Activated B cell treated with CpG ODN at 0.5 μM for 24 hours (primary cell): ENCODE results near the gene SAE1. TPM values are rescaled to one million over a fixed set of nuclear protein-coding genes. Genes with fewer than 3 reads are reported as not detected.

ENCODE experiments used
- ATAC-seq: fragments of 200-7000 bp; cut with Tn5 transposase; one replicate; pipeline ENCODE4 v1.10.0; 2021; ENCODE audit warnings: low read depth, mild to moderate bottlenecking, moderate library complexity
- CTCF ChIA-PET: fragments of 350-600 bp; sonication (Branson Sonifier 250); formaldehyde crosslinking; loops from one replicate; lab custom pipeline; 2021; ENCODE audit warnings: antibody characterized with exemption; lab: Charles Lee
- POLR2A ChIA-PET: fragments of 350-600 bp; sonication (Branson Sonifier 250); formaldehyde crosslinking; loops from one replicate; lab custom pipeline; 2021; ENCODE audit warnings: antibody characterized with exemption; lab: Charles Lee
- DNase-seq: peaks from one replicate; pipeline ENCODE4 v3.0.0; 2022
- H3K27ac Mint-ChIP-seq: one replicate; pipeline ENCODE4 v1.8.0; 2020; ENCODE audit warnings: mixed read lengths
- H3K27me3 Mint-ChIP-seq: one replicate; pipeline ENCODE4 v1.8.0; 2021; ENCODE audit warnings: mixed read lengths
- H3K36me3 Mint-ChIP-seq: one replicate; pipeline ENCODE4 v1.8.0; 2021; ENCODE audit warnings: low read depth, mixed read lengths
- H3K4me1 Mint-ChIP-seq: one replicate; pipeline ENCODE4 v1.8.0; 2021; ENCODE audit warnings: mixed read lengths
- H3K4me3 Mint-ChIP-seq: one replicate; pipeline ENCODE4 v1.8.0; 2020; ENCODE audit warnings: mild to moderate bottlenecking, mixed read lengths
- H3K9me3 Mint-ChIP-seq: one replicate; pipeline ENCODE4 v1.8.0; 2020; ENCODE audit warnings: mixed read lengths
- CTCF ChIP-seq: fragments of 200-600 bp; IDR thresholded peaks from one replicate; pipeline ENCODE4 v1.8.0; 2022; ENCODE audit warnings: antibody characterized with exemption, mild to moderate bottlenecking
- intact Hi-C: fragments of 100-400 bp; cut with micrococcal nuclease; formaldehyde crosslinking; loops from one replicate; pipeline ENCODE4 v1.15.1; 2024
- total RNA-seq: library from RNA; stranded (reverse); gene quantifications from 2 replicates; pipeline ENCODE4 v1.2.3, GENCODE V29; 2022

SAE1 gene
- total RNA-seq, 1 donor from 2014 or later, result 67.4 TPM

GRCh38 chr19:47176071-47176626, 45.5 kb downstream of the SAE1 start:
- ATAC-seq (no peak), DNase-seq (no peak)
- Mint-ChIP-seq H3K36me3 (peaks cover 67% of the 10 kb centered on the region), H3K9me3 (no peaks in the 10 kb centered on the region), H3K4me3 (no peak overlapping the region), H3K27me3 (no peaks in the 10 kb centered on the region), H3K27ac (no peak overlapping the region), H3K4me1 (no peaks in the 10 kb centered on the region)
- intact Hi-C loops, result no loop called here
- ChIA-PET POLR2A (no interaction called here), CTCF (no interaction called here)
- TF ChIP-seq CTCF, result no peak

DNA sequence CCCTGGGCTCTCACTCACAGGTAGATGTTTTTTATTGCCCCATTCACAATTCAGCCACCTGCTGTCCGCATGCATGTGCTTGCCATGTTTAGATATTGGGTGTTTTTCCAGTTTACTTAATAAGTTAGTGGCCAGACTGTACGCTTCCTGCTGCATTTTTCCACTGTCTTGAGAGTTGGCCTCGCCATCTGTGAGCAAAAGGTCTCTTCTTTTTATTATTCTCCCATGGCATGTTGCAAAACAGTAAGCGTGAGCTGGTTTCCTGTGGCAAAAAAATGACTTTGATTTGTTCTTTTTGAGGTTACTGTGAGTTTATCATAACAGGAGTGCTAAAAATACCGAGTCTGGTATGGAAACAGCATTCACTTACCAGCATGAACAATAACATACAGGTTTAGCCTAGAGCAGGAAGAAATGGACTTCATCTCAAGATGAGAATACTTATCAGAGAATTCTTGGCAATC, 46.0 kb downstream of the SAE1 start:
- no peaks in the 10 kb centered on the region for H3K9me3 Mint-ChIP-seq
- DNase-seq (no peak), ATAC-seq (no peak)
- H3K4me3 Mint-ChIP-seq, result no peak overlapping the region
- CTCF ChIA-PET, result no interaction called here
- H3K4me1 Mint-ChIP-seq, result no peaks in the 10 kb centered on the region
- intact Hi-C loops, result no loop called here
- TF ChIP-seq CTCF, result no peak
- peaks cover 67% of the 10 kb centered on the region for H3K36me3 Mint-ChIP-seq
- POLR2A ChIA-PET, result no interaction called here
- no peaks in the 10 kb centered on the region for H3K27me3 Mint-ChIP-seq
- H3K27ac Mint-ChIP-seq, result no peak overlapping the region

DNA sequence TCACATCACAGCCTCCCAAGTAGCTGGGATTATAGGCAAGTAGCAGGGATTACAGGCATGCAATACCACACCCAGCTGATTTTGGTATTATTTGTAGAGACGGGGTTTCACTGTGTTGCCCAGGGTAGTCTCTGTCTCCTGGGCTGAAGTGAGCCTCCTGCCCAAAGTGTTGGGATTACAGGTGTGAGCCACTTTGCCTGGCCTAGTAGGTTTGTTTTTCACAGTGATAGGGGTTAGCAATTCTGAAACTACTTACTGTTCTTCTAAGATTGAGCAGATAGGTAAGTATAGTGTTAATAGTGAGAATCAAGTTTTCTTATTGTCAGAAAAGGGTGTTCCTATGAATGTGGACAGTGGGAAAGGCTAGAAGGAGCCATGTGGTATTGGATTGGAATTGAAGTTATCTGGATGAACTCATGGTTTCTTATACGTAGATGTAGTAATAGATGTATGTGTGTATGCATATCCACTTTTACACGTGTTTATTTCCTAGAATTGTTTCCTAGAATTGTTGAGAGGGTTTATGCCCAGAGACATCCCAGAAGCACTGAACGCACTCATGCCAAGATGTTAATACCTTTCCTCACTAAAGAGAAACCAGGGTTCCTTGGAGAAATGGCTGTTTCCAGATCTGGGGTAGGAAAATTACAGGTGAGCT, 49.1 kb downstream of the SAE1 start:
- DNase-seq (no peak), ATAC-seq (no peak)
- Mint-ChIP-seq H3K9me3 (no peaks in the 10 kb centered on the region), H3K27me3 (no peaks in the 10 kb centered on the region), H3K36me3 (peaks cover 67% of the 10 kb centered on the region), H3K27ac (no peak overlapping the region), H3K4me3 (no peak overlapping the region), H3K4me1 (no peaks in the 10 kb centered on the region)
- POLR2A ChIA-PET, result interaction anchor here (0.7 kb wide), 1 partner anchor 21 kb away, joined by 3 read pairs; no protein-coding TSS in a partner anchor
- no peak for TF ChIP-seq CTCF
- intact Hi-C loops, result no loop called here
- CTCF ChIA-PET, result no interaction called here

- intact Hi-C loops, result no loop called here
- no peak overlapping the region for H3K27ac Mint-ChIP-seq
- no peak for DNase-seq
- H3K4me1 Mint-ChIP-seq, result peaks cover 20% of the 10 kb centered on the region
- H3K27me3 Mint-ChIP-seq, result no peaks in the 10 kb centered on the region
- H3K4me3 Mint-ChIP-seq, result no peak overlapping the region
- peaks cover 41% of the 10 kb centered on the region for H3K36me3 Mint-ChIP-seq
- ATAC-seq, result no peak
- ChIA-PET CTCF (interaction anchor here (1.4 kb wide), 1 partner anchor 27 kb away, joined by 3 read pairs; no protein-coding TSS in a partner anchor), POLR2A (no interaction called here)
- TF ChIP-seq CTCF, result no peak
- no peaks in the 10 kb centered on the region for H3K9me3 Mint-ChIP-seq
Observed at GRCh38 chr19:47183601-47184000, 53.0 kb downstream of the SAE1 start.
